Gastrocnemius medialis (tissue), 4 donors: ENCODE data around the gene CEACAM18. TPM values are rescaled to one million over a fixed set of nuclear protein-coding genes. Genes with fewer than 3 reads are reported as not detected.
"Not testable (repeated sequence)": the region's sequence is repeated elsewhere in the genome, so short reads cannot be mapped to it uniquely, and the experiment has no call there.

Experiments
- ATAC-seq, 2 donors: fragments of 150-250 bp; one replicate each; pipeline ENCODE4 v1.9.1; 2016
- DNase-seq, 2 donors: peaks; one replicate each; pipeline ENCODE4 v3.0.0-alpha.2; 2019
- H3K27ac ChIP-seq, 4 donors: fragments of 200-600 bp; sonication (generic); 1 replicate in 1 of 4; 2 replicates in 3 of 4; pipeline ENCODE4 v1.5.1; 2016 to 2018; ENCODE audit warnings: mild to moderate bottlenecking in 2 of 4, moderate library complexity in 1 of 4
- H3K27me3 ChIP-seq, 3 donors: fragments of 200-600 bp; sonication (generic) in 2 of 3; 1 replicate in 1 of 3; 2 replicates in 2 of 3; pipeline versions ENCODE4 v1.5.1 to v1.6.0; 2016 to 2019; ENCODE audit warnings: mild to moderate bottlenecking in 1 of 3, moderate library complexity in 1 of 3
- H3K36me3 ChIP-seq, 2 donors: fragments of 200-600 bp; sonication (generic) in 1 of 2; one replicate each; pipeline ENCODE4 v1.5.1; 2017 to 2018
- H3K4me1 ChIP-seq, 2 donors: fragments of 200-600 bp; sonication (generic) in 1 of 2; one replicate each; pipeline ENCODE4 v1.5.1; 2016 to 2017; ENCODE audit warnings: mild to moderate bottlenecking in 2 of 2
- H3K4me3 ChIP-seq, 4 donors: fragments of 200-600 bp; sonication (generic) in 3 of 4; 1 replicate in 1 of 4; 2 replicates in 3 of 4; pipeline ENCODE4 v1.5.1; 2016 to 2019; ENCODE audit warnings: mild to moderate bottlenecking in 2 of 4
- H3K9me3 ChIP-seq, 3 donors: fragments of 200-600 bp; sonication (generic) in 2 of 3; 1 replicate in 1 of 3; 2 replicates in 2 of 3; pipeline ENCODE4 v1.5.1; 2016 to 2019
- CTCF ChIP-seq, 5 experiments: fragments of 450-650 bp in 3 of 5; fragments of 200-600 bp in 2 of 5; sonication (generic) in 2 of 5; IDR thresholded peaks in 4 of 5; conservative IDR thresholded peaks in 1 of 5; 1 replicate in 4 of 5; 2 replicates in 1 of 5; pipeline ENCODE4 v1.5.1; 2016 to 2019; ENCODE audit warnings: antibody characterized with exemption in 5 of 5, mild to moderate bottlenecking in 3 of 5, moderate library complexity in 3 of 5
- POLR2A ChIP-seq, 2 donors: fragments of 450-650 bp; IDR thresholded peaks; one replicate each; pipeline ENCODE4 v1.6.1; 2017; ENCODE audit warnings: antibody characterized with exemption in 2 of 2, mild to moderate bottlenecking in 2 of 2, moderate library complexity in 2 of 2
- in situ Hi-C, 4 donors: fragments of 200-750 bp; cut with MboI; loops; one replicate each; pipeline versions ENCODE4 v1.15.0 to v1.8.0; 2017; ENCODE audit warnings: low sequenced_read_pairs in 4 of 4
- intact Hi-C: fragments of 100-400 bp; cut with DNase I; formaldehyde crosslinking; loops from one replicate; pipeline ENCODE4 v1.15.1; 2023; ENCODE audit warnings: low total_unique reads
- total RNA-seq, 4 donors: library from RNA; depleted of rRNA; stranded (reverse); fragments of >200 nt; gene quantifications; one replicate each; pipeline versions ENCODE4 v1.1.0 to v1.2.3, GENCODE V29; 2016

Gene CEACAM18
- total RNA-seq, 4 donors from 2014 or later = not detected

- no peak overlapping the region for H3K27ac ChIP-seq
- ATAC-seq (no peak), DNase-seq (peak in 1 of 2 donors; percentile 20)
- H3K27me3 ChIP-seq = peaks cover 4 to 5% (median 4%) of the 10 kb centered on the region in 3 donors
- H3K4me3 ChIP-seq = no peak overlapping the region
- H3K9me3 ChIP-seq = no peaks in the 10 kb centered on the region
- in situ Hi-C loops = loop anchor here in 2 of 4 donors (25.0 kb wide), 1 partner anchor 201 kb away; no protein-coding TSS in a partner anchor
- no peak for TF ChIP-seq CTCF (IDR thresholded peaks at IDR 0.05 in 4 of 5, conservative IDR thresholded peaks at IDR 0.05 in 1 of 5)
- TF ChIP-seq POLR2A (IDR thresholded peaks at IDR 0.05) = no peak
- H3K36me3 ChIP-seq = no peaks in the 10 kb centered on the region
- intact Hi-C loops = no loop called here
- H3K4me1 ChIP-seq = no peaks in the 10 kb centered on the region
These were observed 16.6 kb upstream of the CEACAM18 start for GRCh38 chr19:51461723-51462161.

GRCh38 chr19:51462276-51462675 is 16.1 kb upstream of the CEACAM18 start:
- Histone ChIP-seq H3K36me3 (no peaks in the 10 kb centered on the region), H3K4me1 (no peaks in the 10 kb centered on the region), H3K27ac (no peak overlapping the region), H3K4me3 (no peak overlapping the region), H3K9me3 (no peaks in the 10 kb centered on the region), H3K27me3 (peaks cover 4 to 5% (median 4%) of the 10 kb centered on the region in 3 donors)
- in situ Hi-C loops (loop anchor here in 2 of 4 donors (25.0 kb wide), 1 partner anchor 200 kb away; no protein-coding TSS in a partner anchor), intact Hi-C loops (no loop called here)
- ATAC-seq = no peak
- no peak for TF ChIP-seq CTCF (IDR thresholded peaks at IDR 0.05 in 4 of 5, conservative IDR thresholded peaks at IDR 0.05 in 1 of 5)
- no peak for TF ChIP-seq POLR2A (IDR thresholded peaks at IDR 0.05)
- no peak for DNase-seq

- Histone ChIP-seq H3K36me3 (no peaks in the 10 kb centered on the region), H3K9me3 (no peaks in the 10 kb centered on the region), H3K4me1 (no peaks in the 10 kb centered on the region), H3K27me3 (peaks cover 4 to 5% (median 4%) of the 10 kb centered on the region in 3 donors), H3K4me3 (no peak overlapping the region), H3K27ac (no peak overlapping the region)
- intact Hi-C loops (no loop called here), in situ Hi-C loops (loop anchor here in 2 of 4 donors (25.0 kb wide), 1 partner anchor 200 kb away; no protein-coding TSS in a partner anchor)
- no peak for DNase-seq
- no peak for ATAC-seq
- TF ChIP-seq CTCF (IDR thresholded peaks at IDR 0.05 in 4 of 5, conservative IDR thresholded peaks at IDR 0.05 in 1 of 5) (no peak), POLR2A (IDR thresholded peaks at IDR 0.05) (no peak)
These were observed 15.7 kb upstream of the CEACAM18 start for GRCh38 chr19:51462681-51463080.

- H3K27me3 ChIP-seq, DNase-seq, H3K27ac ChIP-seq, H3K4me3 ChIP-seq, ATAC-seq, H3K36me3 ChIP-seq, intact Hi-C loops, H3K9me3 ChIP-seq, H3K4me1 ChIP-seq: not testable (repeated sequence)
- in situ Hi-C loops = loop anchor here in 2 of 4 donors (25.0 kb wide), 1 partner anchor 198 kb away; no protein-coding TSS in a partner anchor
These were observed 14.3 kb upstream of the CEACAM18 start for GRCh38 chr19:51463976-51464581.

- no peak overlapping the region for H3K27ac ChIP-seq
- H3K36me3 ChIP-seq = no peaks in the 10 kb centered on the region
- TF ChIP-seq CTCF (IDR thresholded peaks at IDR 0.05 in 4 of 5, conservative IDR thresholded peaks at IDR 0.05 in 1 of 5) (no peak), POLR2A (IDR thresholded peaks at IDR 0.05) (no peak)
- H3K9me3 ChIP-seq = no peaks in the 10 kb centered on the region
- intact Hi-C loops = no loop called here
- peaks cover 0 to 5% (median 2%) of the 10 kb centered on the region in 3 donors for H3K27me3 ChIP-seq
- H3K4me1 ChIP-seq = no peaks in the 10 kb centered on the region
- ATAC-seq (no peak), DNase-seq (no peak)
- in situ Hi-C loops = loop anchor here in 2 of 4 donors (25.0 kb wide), 1 partner anchor 196 kb away; no protein-coding TSS in a partner anchor
- H3K4me3 ChIP-seq = no peak overlapping the region
These were observed 11.6 kb upstream of the CEACAM18 start for GRCh38 chr19:51466723-51467122.
